Endothelial cell of umbilical vein (primary cell): ENCODE results near the gene GJB4. TPM values are rescaled to one million over a fixed set of nuclear protein-coding genes. Genes with fewer than 3 reads are reported as not detected.

Experiments used
- BruUV-seq: library from RNA; stranded (reverse); fragments of 400-500 nt; replicated peaks from 2 replicates; lab custom pipeline; 2021; lab: Mats Ljungman, UMichigan
- CTCF ChIA-PET: fragments of 300-600, 350-600 bp; sonication (Branson Sonifier 250); formaldehyde crosslinking; loops from one replicate; lab custom pipeline; 2021; ENCODE audit warnings: antibody characterized with exemption, inconsistent platforms; lab: Charles Lee
- POLR2A ChIA-PET: fragments of 300-600, 350-600 bp; sonication (Branson Sonifier 250); formaldehyde crosslinking; loops from one replicate; lab custom pipeline; 2021; ENCODE audit warnings: antibody characterized with exemption, inconsistent platforms; lab: Charles Lee
- DNase-seq: peaks from one replicate; pipeline ENCODE4 v3.0.0-alpha.2; 2011; ENCODE audit warnings: low read depth, low spot score
- FAIRE-seq: peaks from 2 replicates; lab custom pipeline; 2011; peaks lifted over from hg19 to GRCh38; lab: Jason Lieb, UNC
- H2AFZ ChIP-seq: 2 replicates; pipeline ENCODE4 v1.6.0; 2012; ENCODE audit warnings: low read depth, low read length, control low read depth, inconsistent platforms
- H3K27ac ChIP-seq: 2 replicates; pipeline ENCODE4 v1.5.1; 2011; ENCODE audit warnings: low read depth, mild to moderate bottlenecking, control low read depth, low read length, moderate library complexity; ENCODE audit not compliant: insufficient read depth
- H3K27me3 ChIP-seq, 2 experiments: 2 replicates each; pipeline versions ENCODE4 v1.6.0 to v1.6.1; 2011; ENCODE audit warnings: low read length in 2 of 2, mixed read lengths in 1 of 2; ENCODE audit not compliant: control insufficient read depth in 2 of 2, insufficient read depth in 2 of 2
- H3K36me3 ChIP-seq, 2 experiments: 2 replicates in 1 of 2; 3 replicates in 1 of 2; pipeline ENCODE4 v1.5.1; 2011; ENCODE audit warnings: low read length in 2 of 2, mild to moderate bottlenecking in 1 of 2, moderate library complexity in 1 of 2; ENCODE audit not compliant: control insufficient read depth in 2 of 2, insufficient read depth in 2 of 2; ENCODE audit errors: extremely low read depth in 1 of 2
- H3K4me1 ChIP-seq: 3 replicates; pipeline ENCODE4 v1.5.1; 2011; ENCODE audit warnings: mild to moderate bottlenecking, low read length; ENCODE audit not compliant: control insufficient read depth, insufficient read depth; ENCODE audit errors: extremely low read depth
- H3K4me2 ChIP-seq: 2 replicates; pipeline ENCODE4 v1.6.1; 2011; ENCODE audit warnings: low read length, control low read depth, mixed read lengths; ENCODE audit not compliant: insufficient read depth
- H3K4me3 ChIP-seq, 3 experiments: fragments of 200-600 bp in 1 of 3; sonication (generic), shearing (Covaris generic) in 1 of 3; replicated peaks in 1 of 3; 2 replicates each; pipeline ENCODE4 v1.5.1; 2011 to 2016; ENCODE audit warnings: control low read depth in 3 of 3, low read length in 3 of 3, mild to moderate bottlenecking in 2 of 3, inconsistent platforms in 1 of 3, low read depth in 1 of 3, moderate library complexity in 1 of 3; ENCODE audit not compliant: insufficient read depth in 1 of 3
- H3K79me2 ChIP-seq: 2 replicates; pipeline ENCODE4 v1.6.0; 2012; ENCODE audit warnings: low read length, inconsistent platforms; ENCODE audit not compliant: control insufficient read depth, insufficient read depth
- H3K9ac ChIP-seq: replicated peaks from 2 replicates; pipeline ENCODE3; 2011; ENCODE audit warnings: low read length, control low read depth; ENCODE audit not compliant: insufficient read depth; ENCODE audit errors: extremely low read depth
- H3K9me1 ChIP-seq: replicated peaks from 3 replicates; pipeline ENCODE4 v1.6.0; 2011; ENCODE audit warnings: mild to moderate bottlenecking, low read length; ENCODE audit not compliant: control insufficient read depth, insufficient read depth; ENCODE audit errors: extremely low read depth
- H3K9me3 ChIP-seq: replicated peaks from 2 replicates; pipeline ENCODE4 v1.5.1; 2012; ENCODE audit warnings: low read length, inconsistent platforms; ENCODE audit not compliant: control insufficient read depth, insufficient read depth
- H4K20me1 ChIP-seq: replicated peaks from 2 replicates; pipeline ENCODE3; 2011; ENCODE audit warnings: mild to moderate bottlenecking, low read length; ENCODE audit not compliant: control insufficient read depth, insufficient read depth; ENCODE audit errors: extremely low read depth
- CTCF ChIP-seq, 2 donors: IDR thresholded peaks; 1 replicate in 1 of 2; 2 replicates in 1 of 2; pipeline ENCODE4 v1.5.1; 2011; ENCODE audit warnings: low read length in 2 of 2, mild to moderate bottlenecking in 2 of 2, moderate library complexity in 2 of 2, control low read depth in 1 of 2, inconsistent platforms in 1 of 2, low read depth in 1 of 2; ENCODE audit not compliant: insufficient read depth in 1 of 2; ENCODE audit errors: extremely low read depth in 1 of 2
- EZH2 ChIP-seq: IDR thresholded peaks from 2 replicates; pipeline ENCODE4 v1.6.1; 2012; ENCODE audit warnings: borderline replicate concordance, low read depth, mild to moderate bottlenecking, moderate library complexity, low read length, inconsistent platforms; ENCODE audit not compliant: severe bottlenecking
- FOS ChIP-seq: IDR thresholded peaks from 2 replicates; pipeline ENCODE4 v1.6.1; 2011; ENCODE audit warnings: mild to moderate bottlenecking, low read length, moderate library complexity, borderline replicate concordance; ENCODE audit not compliant: insufficient read depth
- GATA2 ChIP-seq: IDR thresholded peaks from 2 replicates; pipeline ENCODE4 v1.7.0; 2011; ENCODE audit warnings: low read depth, mild to moderate bottlenecking, moderate library complexity, mixed read lengths, low read length; ENCODE audit not compliant: insufficient read length, insufficient read depth
- JUN ChIP-seq: IDR thresholded peaks from 2 replicates; pipeline ENCODE4 v1.6.1; 2011; ENCODE audit warnings: borderline replicate concordance, low read depth; ENCODE audit not compliant: insufficient read length, insufficient read depth
- MAX ChIP-seq: IDR thresholded peaks from 2 replicates; pipeline ENCODE4 v1.6.1; 2011; ENCODE audit not compliant: insufficient read depth, insufficient read length
- MYC ChIP-seq: IDR thresholded peaks from one replicate; pipeline ENCODE4 v1.6.1; 2011; ENCODE audit warnings: mild to moderate bottlenecking, low read depth, low read length
- POLR2A ChIP-seq: IDR thresholded peaks from 2 replicates; pipeline ENCODE4 v1.6.1; 2012; ENCODE audit warnings: low read depth, mild to moderate bottlenecking, control low read depth, low read length
- POLR2AphosphoS5 ChIP-seq: IDR thresholded peaks from 2 replicates; pipeline ENCODE4 v1.6.1; 2012; ENCODE audit warnings: low read depth, mild to moderate bottlenecking, control low read depth, low read length, moderate library complexity; ENCODE audit not compliant: insufficient read depth
- dilution Hi-C: fragments of 300-500 bp; cut with MboI; formaldehyde crosslinking; loops from one replicate; pipeline ENCODE4 v1.15.0; 2019; ENCODE audit warnings: low sequenced_read_pairs; ENCODE audit not compliant: extremely low pct_ligation_motif_present
- intact Hi-C: fragments of 100-400 bp; cut with micrococcal nuclease; formaldehyde crosslinking; loops from one replicate; pipeline ENCODE4 v1.10.0; 2022
- polyA plus RNA-seq, 4 experiments: library from polyadenylated mRNA; depleted of rRNA in 3 of 4; stranded (reverse) in 3 of 4; unstranded in 1 of 4; fragments of >200 nt; gene quantifications; 2 replicates each; pipeline versions ENCODE4 v1.2.1 to v1.2.3, GENCODE V29; 2011 to 2012; ENCODE audit warnings: missing spikeins in 1 of 4
- total RNA-seq: library from RNA; stranded (reverse); gene quantifications from 2 replicates; pipeline ENCODE4 v1.2.3, GENCODE V29; 2021

The GJB4 gene
- total and polyA plus RNA-seq, 2 donors (not counting 3 experiments of a cell fraction or from before 2014, with no cell fraction given): not detected

DNA sequence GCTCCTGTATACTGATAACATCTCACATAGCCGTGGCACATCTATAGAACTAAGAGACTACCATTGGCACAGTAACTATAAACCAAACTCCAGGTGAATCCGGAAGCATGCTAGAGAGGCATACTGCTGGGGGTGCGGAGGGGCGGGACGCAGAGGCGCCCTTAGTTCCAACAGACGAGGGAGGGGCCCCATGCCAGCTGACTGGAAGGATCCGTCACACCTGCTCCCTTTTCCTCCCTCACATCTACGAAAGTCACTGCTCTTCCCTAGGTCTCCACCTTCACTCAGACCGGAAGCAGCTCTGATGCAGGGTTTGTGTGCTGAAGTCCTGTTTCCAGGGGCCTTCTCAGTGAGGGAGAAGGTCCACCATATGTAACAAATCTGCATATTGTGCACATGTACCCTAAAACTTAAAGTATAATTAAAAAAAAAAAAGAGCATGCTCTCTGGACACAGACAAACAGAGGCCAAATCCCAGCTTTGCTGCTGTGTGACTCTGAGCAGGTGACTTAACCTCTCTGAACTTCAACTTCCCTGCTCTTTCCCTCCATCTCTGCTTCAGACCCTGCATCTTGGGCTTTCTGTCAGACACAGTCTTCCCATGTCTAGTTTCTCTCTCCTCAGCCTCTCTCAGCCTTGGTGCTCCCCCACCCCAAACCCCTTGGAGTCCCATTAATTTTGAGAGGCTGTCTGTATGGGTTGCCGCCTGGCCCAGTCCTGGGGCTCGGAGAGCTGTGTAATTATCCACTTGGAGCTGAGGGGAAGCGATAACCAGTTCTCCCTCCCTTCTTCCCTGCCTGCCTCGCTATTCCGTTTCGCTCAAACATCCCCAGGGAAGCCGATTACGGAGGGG, 12.5 kb upstream of the GJB4 start:
- Histone ChIP-seq H3K79me2 (no peaks in the 10 kb centered on the region), H3K4me1 (no peaks in the 10 kb centered on the region), H3K36me3 (no peaks in the 10 kb centered on the region), H4K20me1 (no peaks in the 10 kb centered on the region), H3K27ac (no peak overlapping the region), H3K4me3 (no peak overlapping the region), H3K9me1 (no peaks in the 10 kb centered on the region), H3K4me2 (no peak overlapping the region), H2AFZ (no peak overlapping the region), H3K27me3 (peaks cover 0 to 2% of the 10 kb centered on the region in 2 experiments), H3K9ac (no peak overlapping the region), H3K9me3 (no peaks in the 10 kb centered on the region)
- DNase-seq: no peak
- ChIA-PET POLR2A (no interaction called here), CTCF (interaction anchor here (0.8 kb wide), 1 partner anchor 1114 kb away, joined by 4 read pairs; no protein-coding TSS in a partner anchor)
- intact Hi-C loops (no loop called here), dilution Hi-C loops (no loop called here)
- no peak for TF ChIP-seq GATA2
- TF ChIP-seq JUN: no peak
- no peak for TF ChIP-seq POLR2AphosphoS5
- TF ChIP-seq POLR2A: no peak
- no peak for TF ChIP-seq MAX
- TF ChIP-seq CTCF (IDR thresholded peaks at IDR 0.05; ENCODE audit: extremely low read depth in 1 of 2, insufficient read depth in 1 of 2, low read depth in 1 of 2, low read length in 2 of 2): no peak
- no peak for TF ChIP-seq MYC
- no peak for TF ChIP-seq EZH2
- no peak for TF ChIP-seq FOS
- no TSS peak for BruUV-seq
- FAIRE-seq: no peak
